GM19193 (cell line): ENCODE results near the gene IKZF3.

Source experiments
- POLR2A ChIP-seq: IDR thresholded peaks from 4 replicates; pipeline ENCODE4 v1.6.1; 2011; ENCODE audit not compliant: insufficient read depth, insufficient read length; ENCODE audit errors: extremely low read depth

Gene IKZF3

DNA sequence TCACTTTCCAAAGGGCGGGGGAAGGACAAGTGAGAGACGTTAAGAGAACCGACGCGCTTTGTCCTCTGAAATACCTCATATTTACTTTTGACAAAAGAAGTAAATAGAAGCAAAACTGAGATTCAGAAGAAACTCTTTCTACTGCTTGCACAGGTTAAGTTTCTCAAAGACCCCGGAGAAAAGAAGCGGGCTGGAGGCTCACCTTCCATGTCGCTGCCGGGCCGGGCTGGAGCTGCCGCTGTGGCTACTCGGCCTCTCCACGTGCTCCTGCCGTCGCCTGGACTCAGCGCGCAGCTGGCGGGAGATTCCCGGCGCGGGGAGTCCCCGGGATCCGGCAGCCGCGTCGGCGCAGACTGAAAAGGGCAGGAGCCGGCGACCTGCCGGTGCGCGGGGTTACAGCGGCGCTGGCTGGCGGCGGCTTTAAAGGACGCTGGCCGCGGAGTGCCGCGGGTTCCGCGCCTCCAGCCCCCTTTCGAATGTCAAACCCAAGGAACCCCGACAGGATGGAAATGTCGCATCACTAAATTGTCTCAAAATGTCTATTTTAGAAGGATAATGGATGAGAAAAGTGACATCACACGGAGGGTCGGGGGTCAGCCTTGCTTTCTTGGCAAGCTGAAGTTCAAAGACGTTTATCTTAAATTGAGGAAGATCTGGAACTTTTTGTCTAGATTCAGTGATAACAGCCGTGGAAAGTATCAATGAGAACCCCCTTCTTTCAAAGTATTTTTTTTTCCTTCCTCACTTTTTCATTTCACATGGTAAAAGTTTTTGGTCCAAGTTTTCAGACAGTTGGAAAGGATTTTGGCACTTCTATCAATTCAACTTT, at the start of gene IKZF3:
TSS of gene IKZF3 (minus strand) at position 395 of the 829 bp plus-strand sequence. CDS start at position 209, 186 bp downstream.
- peak; percentile 82 for TF ChIP-seq POLR2A

GRCh38 chr17:39908789-39909352, 44.8 kb upstream of the IKZF3 start:
- no peak for TF ChIP-seq POLR2A

DNA sequence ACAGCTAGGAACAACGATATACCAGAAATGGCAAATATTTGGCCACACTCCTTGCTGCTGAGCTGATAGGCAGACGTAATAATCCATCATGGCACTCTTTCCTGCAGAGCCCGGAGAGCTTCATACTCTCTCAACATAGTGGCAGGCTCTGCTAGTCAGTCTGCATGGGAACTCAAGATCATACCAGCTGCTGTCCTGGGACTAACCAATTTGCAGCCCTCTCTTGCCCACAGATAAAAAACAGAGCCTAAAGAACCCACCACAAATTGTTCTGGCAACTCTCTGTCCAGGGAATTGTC, 40.8 kb upstream of the IKZF3 start:
- no peak for TF ChIP-seq POLR2A

- no peak for TF ChIP-seq POLR2A
Measured at GRCh38 chr17:39903158-39903884, 39.2 kb upstream of the IKZF3 start.

GRCh38 chr17:39899215-39899614, 35.1 kb upstream of the IKZF3 start:
- no peak for TF ChIP-seq POLR2A

DNA sequence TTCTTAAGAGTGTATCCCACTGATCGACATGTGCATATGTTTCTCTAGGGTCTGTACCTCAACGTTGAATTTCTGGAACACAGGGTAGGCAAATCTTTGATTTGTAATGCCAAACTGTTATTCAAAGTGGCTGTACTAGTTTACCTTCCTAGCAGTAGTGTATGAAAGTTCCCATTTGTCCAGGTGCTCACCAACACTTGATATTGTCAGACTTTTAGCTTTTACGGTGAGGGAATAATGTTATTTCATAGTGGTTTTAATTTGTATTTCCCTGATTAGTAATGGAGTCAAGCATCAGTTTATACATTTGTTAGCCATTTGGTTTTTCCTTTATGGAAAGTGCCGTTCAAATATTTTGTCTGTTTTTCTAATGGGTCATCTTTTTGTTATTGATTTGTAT, 34.0 kb upstream of the IKZF3 start:
- TF ChIP-seq POLR2A: no peak

DNA sequence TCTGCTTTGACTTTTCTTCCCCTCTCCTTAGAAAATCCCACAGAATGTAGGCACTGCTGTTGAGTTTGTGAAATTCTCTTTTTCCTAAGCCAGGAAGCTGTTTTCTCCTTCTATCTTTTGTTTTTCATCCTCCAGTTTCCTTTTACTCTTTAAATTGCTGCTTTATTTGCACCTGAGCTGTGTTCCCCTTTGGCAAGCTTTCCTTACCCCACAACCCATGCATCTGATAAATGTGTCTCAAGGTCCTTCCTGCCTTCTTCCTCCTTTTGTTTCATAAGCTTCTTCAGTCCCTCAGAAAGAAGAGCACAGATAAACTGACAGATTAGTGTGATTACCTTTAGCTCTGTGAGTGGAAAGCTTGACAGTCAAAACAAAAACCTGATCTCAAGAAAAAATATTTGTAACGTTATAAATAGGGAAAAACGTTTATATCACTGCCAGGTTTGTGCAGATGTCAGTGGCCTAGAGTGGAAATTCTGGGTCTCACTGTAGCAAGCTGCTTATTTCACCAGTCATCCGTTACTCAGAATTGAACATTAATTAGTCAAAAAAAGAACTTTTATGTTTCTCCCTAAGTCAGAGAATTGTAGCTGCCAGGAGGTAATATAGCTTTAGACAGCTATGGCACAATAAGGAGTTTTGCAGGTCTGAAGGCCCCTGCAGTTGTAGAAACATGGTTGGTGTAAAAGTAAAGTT, 30.7 kb upstream of the IKZF3 start:
- no peak for TF ChIP-seq POLR2A

GRCh38 chr17:39889200-39889599, 25.1 kb upstream of the IKZF3 start:
- TF ChIP-seq POLR2A: no peak

DNA sequence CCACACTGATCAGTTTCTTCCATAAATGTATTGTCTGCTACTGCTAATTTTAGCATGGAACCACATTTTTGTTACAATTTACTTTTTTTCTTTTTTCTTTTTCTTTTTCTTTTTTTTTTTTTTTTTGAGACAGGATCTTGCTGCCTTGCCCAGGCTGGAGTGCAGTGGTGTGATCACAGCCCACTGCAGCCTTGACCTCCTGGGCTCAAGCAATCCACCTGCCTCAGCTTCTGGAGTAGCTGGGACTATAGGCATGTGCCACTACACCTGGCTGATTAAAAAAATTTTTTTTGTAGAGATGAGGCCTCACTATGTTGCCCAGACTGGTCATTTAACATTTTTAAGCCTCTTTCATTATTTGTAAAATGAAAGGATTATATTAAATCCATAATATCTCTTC, 23.0 kb upstream of the IKZF3 start:
- TF ChIP-seq POLR2A: no peak

GRCh38 chr17:39872751-39873150, 8.6 kb upstream of the IKZF3 start:
- TF ChIP-seq POLR2A: no peak

GRCh38 chr17:39871801-39872200, 7.7 kb upstream of the IKZF3 start:
- no peak for TF ChIP-seq POLR2A

DNA sequence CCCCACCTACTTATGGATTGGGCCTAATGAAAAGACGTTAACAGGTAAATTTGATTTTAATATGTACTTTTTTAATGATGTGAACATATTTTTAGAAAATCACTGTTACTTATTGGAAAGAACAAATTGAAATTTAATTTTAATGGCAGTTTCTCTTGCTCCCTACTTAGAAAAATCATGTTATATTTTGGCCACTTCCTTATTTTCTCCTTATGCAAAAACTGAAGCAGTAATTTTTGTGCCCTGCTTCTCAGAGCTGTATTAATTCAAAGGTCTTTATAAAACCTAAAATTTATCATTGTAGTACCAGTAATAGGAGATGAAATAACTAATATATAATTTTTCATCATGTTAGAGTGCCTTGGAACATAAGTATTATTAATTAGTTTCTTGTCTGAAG, 6.7 kb upstream of the IKZF3 start:
- no peak for TF ChIP-seq POLR2A

DNA sequence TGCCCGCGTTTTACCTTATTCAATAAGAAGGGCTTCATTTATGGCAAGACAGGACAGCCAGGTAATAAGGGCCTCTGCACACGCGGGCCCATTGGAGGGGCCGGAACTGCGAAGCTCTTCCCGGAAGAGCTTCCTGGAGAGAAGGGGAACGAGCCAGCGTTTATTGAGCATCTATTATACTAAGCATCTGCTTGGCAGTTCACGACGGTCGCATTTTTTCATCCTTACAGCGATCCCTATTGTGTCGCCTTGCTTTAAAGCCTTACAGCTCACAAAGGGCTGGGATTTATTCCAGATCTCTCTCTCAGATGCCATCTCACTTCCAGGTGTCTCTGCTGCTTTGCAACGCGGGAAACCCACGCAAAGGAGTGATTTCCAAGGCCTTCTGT, 4.4 kb upstream of the IKZF3 start:
- no peak for TF ChIP-seq POLR2A

- TF ChIP-seq POLR2A: no peak
Measured at GRCh38 chr17:39867880-39868553, 3.9 kb upstream of the IKZF3 start, which contains the start of gene ZPBP2. TSS of gene ZPBP2 (plus strand) at chr17:39868202. CDS start at chr17:39868355, 153 bp downstream.

DNA sequence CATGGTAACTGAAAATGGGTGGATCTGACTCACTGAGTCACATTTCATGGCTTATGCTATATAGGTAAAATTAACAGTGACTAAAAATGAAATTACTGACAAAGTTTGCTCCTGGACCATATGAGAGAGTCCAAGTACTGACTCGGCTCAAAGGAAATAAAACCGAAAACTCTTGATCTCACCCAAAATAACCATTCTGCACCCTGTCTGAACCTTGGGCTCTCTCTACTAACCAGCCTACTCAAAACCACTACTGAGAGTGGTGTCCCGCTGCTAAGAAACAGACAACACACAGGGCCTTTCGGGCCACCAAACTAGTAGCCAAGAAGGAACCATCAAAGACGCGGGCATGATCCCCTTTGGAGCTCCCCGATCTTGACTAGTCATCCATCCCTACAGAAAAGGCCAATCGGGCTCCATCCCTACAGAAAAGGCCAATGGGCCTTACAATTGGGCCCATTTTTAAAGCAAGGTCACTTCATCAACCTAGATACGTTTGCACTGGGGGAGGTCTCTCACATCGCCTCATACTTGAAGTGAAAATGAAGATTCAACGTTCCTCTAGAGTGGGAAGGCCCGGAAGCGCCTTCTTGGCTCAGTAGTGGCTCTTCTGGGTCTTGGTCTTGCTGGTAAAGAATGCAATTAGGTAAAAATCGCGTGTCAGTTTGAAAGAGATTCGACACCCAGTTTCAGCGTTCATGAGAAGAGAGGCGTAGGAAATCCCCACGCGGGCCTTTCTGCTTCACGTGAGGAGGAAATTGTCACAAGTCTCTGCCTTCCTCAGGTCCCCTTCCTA, 3.2 kb upstream of the IKZF3 start:
- TF ChIP-seq POLR2A: peak; percentile 40
